OCI-LY7 (cell line): ENCODE measurements around the gene TMEM158. TPM values are rescaled to one million over a fixed set of nuclear protein-coding genes. Genes with fewer than 3 reads are reported as not detected.

ENCODE experiments used
- BruUV-seq: library from RNA; stranded (reverse); fragments of 400-500 nt; replicated peaks from 2 replicates; lab custom pipeline; 2021; lab: Mats Ljungman, UMichigan
- CTCF ChIA-PET: fragments of 300-600 bp; sonication (Branson Sonifier 250); formaldehyde crosslinking; loops from one replicate; lab custom pipeline; 2022; ENCODE audit warnings: antibody characterized with exemption; ENCODE audit not compliant: unreplicated experiment; lab: Charles Lee
- POLR2A ChIA-PET: fragments of 300-600 bp; sonication (Branson Sonifier 250); formaldehyde crosslinking; loops from one replicate; lab custom pipeline; 2022; ENCODE audit warnings: antibody characterized with exemption; lab: Charles Lee
- DNase-seq: peaks from one replicate; pipeline ENCODE4 v3.0.0-alpha.2; 2015; ENCODE audit warnings: low spot score
- H2AFZ ChIP-seq: fragments of 200-600 bp; sonication (generic), shearing (Covaris generic); 2 replicates; pipeline ENCODE4 v1.6.1; 2014; ENCODE audit warnings: mild to moderate bottlenecking, antibody characterized with exemption, low read length, moderate library complexity
- H3K27ac ChIP-seq: fragments of 200-600 bp; sonication (generic); 2 replicates; pipeline ENCODE4 v1.5.1; 2014; ENCODE audit warnings: mixed run types, low read depth, mild to moderate bottlenecking, moderate library complexity, low read length, inconsistent platforms; ENCODE audit not compliant: poor library complexity, severe bottlenecking
- H3K36me3 ChIP-seq: fragments of 200-600 bp; sonication (generic); 2 replicates; pipeline ENCODE4 v1.6.1; 2014; ENCODE audit warnings: mild to moderate bottlenecking, antibody characterized with exemption, low read length, moderate library complexity, mixed read lengths; ENCODE audit not compliant: insufficient read depth
- H3K4me1 ChIP-seq: fragments of 200-600 bp; sonication (generic); 2 replicates; pipeline ENCODE4 v1.5.1; 2014; ENCODE audit warnings: mild to moderate bottlenecking, low read length; ENCODE audit not compliant: insufficient read depth, poor library complexity, severe bottlenecking
- H3K4me2 ChIP-seq: fragments of 200-600 bp; sonication (generic); 2 replicates; pipeline ENCODE4 v1.6.1; 2014; ENCODE audit warnings: mild to moderate bottlenecking, low read length
- H3K4me3 ChIP-seq: fragments of 200-600 bp; sonication (generic); 2 replicates; pipeline ENCODE4 v1.5.1; 2014; ENCODE audit warnings: mild to moderate bottlenecking, low read depth, low read length; ENCODE audit not compliant: poor library complexity, severe bottlenecking
- H3K79me2 ChIP-seq: fragments of 200-600 bp; sonication (generic); 2 replicates; pipeline ENCODE4 v1.6.1; 2016; ENCODE audit warnings: low read depth, mild to moderate bottlenecking, low read length, moderate library complexity, mixed read lengths; ENCODE audit not compliant: insufficient read depth
- H3K9me2 ChIP-seq: fragments of 200-600 bp; sonication (generic); 2 replicates; pipeline ENCODE4 v1.6.1; 2016; ENCODE audit warnings: mild to moderate bottlenecking, low read length, mixed read lengths; ENCODE audit not compliant: insufficient read depth
- H3K9me3 ChIP-seq: fragments of 200-600 bp; sonication (generic); 2 replicates; pipeline ENCODE4 v1.6.1; 2014; ENCODE audit warnings: mild to moderate bottlenecking, mixed run types, low read length, mixed read lengths
- H4K20me1 ChIP-seq: fragments of 200-600 bp; sonication (generic); 2 replicates; pipeline ENCODE4 v1.6.1; 2014; ENCODE audit warnings: mild to moderate bottlenecking, antibody characterized with exemption, low read length, moderate library complexity, mixed read lengths; ENCODE audit not compliant: insufficient read depth
- CTCF ChIP-seq: fragments of 200-600 bp; sonication (generic); conservative IDR thresholded peaks from 2 replicates; pipeline ENCODE4 v1.5.1; 2014; ENCODE audit warnings: mild to moderate bottlenecking, antibody characterized with exemption, low read length, moderate library complexity, mixed read lengths
- EZH2phosphoT487 ChIP-seq: fragments of 200-600 bp; sonication (generic); IDR thresholded peaks from 2 replicates; pipeline ENCODE4 v1.6.1; 2018; ENCODE audit warnings: low read depth, borderline replicate concordance, mild to moderate bottlenecking, mixed run types, antibody characterized with exemption, low read length, moderate library complexity, mixed read lengths
- intact Hi-C: fragments of 100-400 bp; cut with micrococcal nuclease; formaldehyde crosslinking; loops from one replicate; pipeline ENCODE4 v1.10.0; 2022; ENCODE audit not compliant: unreplicated experiment
- total RNA-seq, 2 experiments: library from RNA; depleted of rRNA in 1 of 2; stranded (reverse); fragments of >200 nt in 1 of 2; shearing (Covaris generic) in 1 of 2; gene quantifications; 2 replicates each; pipeline ENCODE4 v1.2.3, GENCODE V29; 2014 to 2022

The TMEM158 gene
- total RNA-seq, 2 experiments from 2014 or later, result not detected

GRCh38 chr3:45253316-45253715 lies 27.2 kb upstream of the TMEM158 start:
- Histone ChIP-seq H3K4me3 (no peak overlapping the region), H3K9me3 (no peaks in the 10 kb centered on the region), H2AFZ (no peak overlapping the region), H3K27ac (no peak overlapping the region), H3K4me2 (no peak overlapping the region), H3K79me2 (no peaks in the 10 kb centered on the region), H3K36me3 (no peaks in the 10 kb centered on the region), H3K4me1 (peaks cover 7% of the 10 kb centered on the region), H4K20me1 (no peaks in the 10 kb centered on the region), H3K9me2 (no peaks in the 10 kb centered on the region)
- intact Hi-C loops, result no loop called here
- no peak for DNase-seq
- CTCF ChIA-PET, result interaction anchor here (0.8 kb wide), 1 partner anchor 242 kb away, joined by 3 read pairs; no protein-coding TSS in a partner anchor
- TF ChIP-seq CTCF (no peak), EZH2phosphoT487 (no peak)
- no TSS peak for BruUV-seq
- POLR2A ChIA-PET, result no interaction called here

- Histone ChIP-seq H3K9me2 (no peaks in the 10 kb centered on the region), H3K4me2 (no peak overlapping the region), H3K27ac (no peak overlapping the region), H4K20me1 (no peaks in the 10 kb centered on the region), H2AFZ (no peak overlapping the region), H3K79me2 (no peaks in the 10 kb centered on the region), H3K36me3 (no peaks in the 10 kb centered on the region), H3K9me3 (no peaks in the 10 kb centered on the region), H3K4me1 (peaks cover 7% of the 10 kb centered on the region), H3K4me3 (no peak overlapping the region)
- TF ChIP-seq CTCF (no peak), EZH2phosphoT487 (no peak)
- BruUV-seq, result no TSS peak
- ChIA-PET POLR2A (no interaction called here), CTCF (interaction anchor here (0.8 kb wide), 1 partner anchor 242 kb away, joined by 3 read pairs; no protein-coding TSS in a partner anchor)
- intact Hi-C loops, result no loop called here
- peak; percentile 17 for DNase-seq
Observed at GRCh38 chr3:45252826-45253225, 26.7 kb upstream of the TMEM158 start.

GRCh38 chr3:45249391-45249790 lies 23.3 kb upstream of the TMEM158 start:
- Histone ChIP-seq H3K79me2 (no peaks in the 10 kb centered on the region), H3K4me2 (no peak overlapping the region), H3K9me3 (no peaks in the 10 kb centered on the region), H2AFZ (no peak overlapping the region), H4K20me1 (no peaks in the 10 kb centered on the region), H3K4me3 (no peak overlapping the region), H3K36me3 (no peaks in the 10 kb centered on the region), H3K4me1 (peaks cover 7% of the 10 kb centered on the region), H3K27ac (no peak overlapping the region), H3K9me2 (no peaks in the 10 kb centered on the region)
- no peak for DNase-seq
- TF ChIP-seq CTCF, result no peak
- TF ChIP-seq EZH2phosphoT487, result no peak
- BruUV-seq, result no TSS peak
- CTCF ChIA-PET, result no interaction called here
- POLR2A ChIA-PET, result interaction anchor here (1.1 kb wide), 1 partner anchor 154 kb away, joined by 3 read pairs; no protein-coding TSS in a partner anchor
- intact Hi-C loops, result no loop called here
